HG03135 (cell line): Measurements from ENCODE around the gene ZG16.

Experiments used
- ATAC-seq: cut with Tn5 transposase; IDR thresholded peaks from one replicate; pipeline ENCODE4 v1.9.1; 2021; ENCODE audit warnings: mild to moderate bottlenecking, moderate library complexity; ENCODE audit not compliant: unreplicated experiment

ZG16 gene

DNA sequence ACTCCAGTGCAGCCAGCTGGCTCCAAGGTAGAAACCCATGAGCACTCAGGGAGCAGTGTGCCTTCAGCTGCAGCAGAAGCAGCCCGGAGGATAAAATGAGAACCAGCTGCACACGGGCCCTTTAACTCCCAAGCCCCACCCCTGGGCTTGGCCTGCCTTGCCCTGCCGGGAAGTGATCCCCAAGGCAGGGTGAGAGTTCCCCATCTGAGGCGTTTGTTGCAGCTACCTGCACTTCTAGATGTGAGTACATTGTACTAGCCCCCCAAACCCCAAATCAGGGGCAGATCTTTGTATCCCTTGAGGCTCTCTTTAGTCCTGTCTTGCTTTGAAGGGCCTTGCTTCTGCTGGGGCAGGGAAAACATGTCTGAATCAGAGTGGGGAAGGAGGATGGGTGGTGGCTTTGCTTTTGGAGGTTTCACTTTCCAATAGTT is 42.2 kb downstream of the ZG16 start, which contains the start of gene MVP:
Gene MVP (plus strand): TSS at position 192 of the 431 bp plus-strand sequence. CDS start 10,088 bp downstream, outside the sequence.
- ATAC-seq, result no peak

GRCh38 chr16:29820730-29821642 is 42.9 kb downstream of the ZG16 start:
- ATAC-seq, result peak; percentile 33

DNA sequence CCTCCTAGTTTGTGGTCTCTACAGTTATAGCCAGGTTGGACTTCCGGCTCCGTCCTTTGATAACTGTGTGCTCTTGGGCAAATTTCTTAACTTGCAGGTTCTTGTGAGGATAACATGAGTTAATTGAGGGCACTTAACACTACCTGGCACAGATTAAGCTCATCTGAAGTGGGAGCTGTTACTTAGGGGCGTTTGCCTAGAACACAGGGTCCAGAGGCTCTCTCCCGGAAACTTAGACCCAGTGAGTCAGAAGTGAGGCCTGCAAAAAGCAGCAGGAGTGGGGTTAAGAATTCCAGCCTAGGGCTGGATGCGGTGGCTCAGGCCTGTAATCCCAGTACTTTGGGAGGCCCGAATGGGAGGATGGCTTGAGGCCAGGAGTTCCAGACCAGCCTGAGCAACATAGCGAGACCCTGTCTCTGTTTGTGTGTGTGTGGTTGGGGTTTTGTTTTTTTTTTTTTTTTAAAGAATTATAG is 43.6 kb downstream of the ZG16 start:
- no peak for ATAC-seq

DNA sequence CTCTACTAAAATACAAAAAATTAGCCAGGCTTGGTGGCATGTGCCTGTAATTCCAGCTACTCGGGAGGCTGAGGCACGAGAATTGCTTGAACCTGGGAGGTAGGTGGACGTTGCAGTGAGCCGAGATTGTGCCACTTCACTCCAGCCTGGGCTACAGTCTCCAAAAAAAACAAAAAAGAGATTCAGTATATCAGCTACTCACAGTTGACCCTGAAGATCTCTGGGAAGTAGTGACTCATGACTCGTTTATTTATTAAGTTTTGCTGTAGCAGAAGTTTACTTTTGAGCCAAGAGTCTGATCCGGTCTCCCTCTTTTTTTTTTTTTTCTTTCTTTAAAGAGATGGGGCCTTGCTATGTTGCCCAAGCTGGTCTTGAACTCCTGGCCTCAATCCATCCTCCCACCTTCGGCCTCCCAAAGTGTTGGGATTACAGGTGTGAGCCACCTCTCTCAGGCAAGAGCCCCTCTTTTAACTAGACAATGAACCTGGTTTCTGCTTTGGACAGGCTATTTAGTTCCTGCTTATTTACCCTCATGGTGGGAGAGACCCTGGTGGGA is 46.6 kb downstream of the ZG16 start:
- ATAC-seq, result no peak

DNA sequence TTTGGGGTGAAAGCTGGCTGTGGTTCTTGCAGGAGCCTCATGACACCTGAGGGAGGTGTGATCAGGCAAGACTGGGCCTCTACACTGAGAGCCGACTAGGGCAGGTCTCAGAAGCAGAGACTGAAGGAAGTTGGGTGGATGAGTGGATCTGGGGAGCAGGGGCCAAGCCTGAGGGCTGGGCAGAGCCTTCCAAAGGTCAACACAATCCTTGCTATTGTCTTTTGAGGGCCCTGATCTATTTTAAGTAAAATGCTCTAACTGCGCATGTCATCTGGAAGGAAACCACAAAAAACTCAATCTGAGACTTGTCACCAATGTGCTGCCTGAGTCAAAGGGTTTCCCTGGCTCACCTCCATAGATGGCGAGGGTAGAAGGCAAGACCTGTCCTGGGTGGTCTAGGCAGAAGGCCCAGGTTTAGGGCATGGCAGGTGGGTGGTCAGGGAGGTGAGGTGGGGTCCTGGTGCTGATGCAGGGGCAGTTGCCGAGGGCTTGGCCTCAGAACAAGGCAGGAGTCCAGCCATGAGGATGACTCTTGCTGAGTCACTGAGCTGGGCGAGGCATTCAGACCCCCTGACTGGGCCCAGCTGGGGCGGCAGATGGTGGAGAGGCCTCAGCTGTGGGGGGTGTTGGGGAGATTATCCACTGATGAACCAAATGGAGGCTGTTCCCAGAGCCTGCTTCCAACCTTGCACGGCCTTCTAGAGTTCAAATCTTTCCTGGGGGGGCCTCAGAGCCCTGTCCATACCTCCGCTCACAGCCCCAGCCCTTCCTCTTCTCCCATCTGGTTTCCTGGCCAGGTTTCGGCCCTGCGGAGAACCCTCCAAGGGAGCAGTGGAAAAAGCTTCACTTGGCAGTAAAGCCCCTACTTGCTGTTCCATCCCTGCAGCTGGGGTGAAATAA is 47.3 kb downstream of the ZG16 start:
- no peak for ATAC-seq

- ATAC-seq, result no peak
These were observed 48.3 kb downstream of the ZG16 start for GRCh38 chr16:29826342-29826695.

GRCh38 chr16:29830774-29831173 is 52.7 kb downstream of the ZG16 start:
- no peak for ATAC-seq

DNA sequence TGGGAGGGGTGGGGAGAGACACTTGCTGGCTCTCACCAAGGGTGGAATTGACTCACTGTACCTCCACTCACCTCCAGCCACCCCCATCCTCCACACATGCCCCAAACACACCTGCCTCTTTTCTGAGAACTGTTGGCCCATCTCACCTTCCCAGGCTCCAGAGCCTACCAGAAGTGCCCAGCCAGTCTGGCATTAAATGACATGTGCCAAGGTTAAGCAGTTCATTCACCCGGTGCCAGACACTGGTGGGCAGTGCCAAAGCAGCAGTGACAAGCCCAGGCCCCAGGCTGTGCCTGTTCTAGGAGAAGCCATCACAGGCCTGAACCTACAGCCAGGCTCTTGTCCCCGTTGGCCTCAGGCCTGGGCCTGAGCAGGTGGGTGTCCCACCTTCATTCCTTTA is 53.4 kb downstream of the ZG16 start:
- ATAC-seq, result no peak
